Hindlimb muscle (tissue), 1 donor: Measurements from ENCODE around the gene CPOX. TPM values are rescaled to one million over a fixed set of nuclear protein-coding genes. Genes with fewer than 3 reads are reported as not detected.

ENCODE experiments used
- DNase-seq: peaks from one replicate; pipeline ENCODE4 v3.0.0-alpha.2; 2013
- polyA plus RNA-seq: library from polyadenylated mRNA; unstranded; fragments of 120-200 nt; gene quantifications from one replicate; pipeline ENCODE4 v1.2.1, GENCODE V29; 2013; ENCODE audit not compliant: insufficient read length

CPOX gene
- polyA plus RNA-seq, 1 donor, result 13.7 TPM

- DNase-seq, result no peak
Measured at GRCh38 chr3:98534168-98534567, 59.2 kb downstream of the CPOX start.

GRCh38 chr3:98532709-98533571 is 60.5 kb downstream of the CPOX start:
- no peak for DNase-seq

DNA sequence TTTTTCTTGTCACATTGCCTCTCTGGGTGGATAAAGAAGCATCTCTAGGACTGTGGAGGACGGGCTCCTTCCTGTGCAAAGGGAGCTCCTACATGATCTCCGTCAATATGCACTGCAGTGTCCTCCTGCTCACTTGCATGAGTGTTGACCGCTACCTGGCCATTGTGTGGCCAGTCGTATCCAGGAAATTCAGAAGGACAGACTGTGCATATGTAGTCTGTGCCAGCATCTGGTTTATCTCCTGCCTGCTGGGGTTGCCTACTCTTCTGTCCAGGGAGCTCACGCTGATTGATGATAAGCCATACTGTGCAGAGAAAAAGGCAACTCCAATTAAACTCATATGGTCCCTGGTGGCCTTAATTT is 61.2 kb downstream of the CPOX start:
- no peak for DNase-seq

- DNase-seq, result no peak
Measured at GRCh38 chr3:98531622-98532274, 61.7 kb downstream of the CPOX start, which contains the start of gene GPR15. GPR15 (plus strand) TSS chr3:98531978; CDS start chr3:98532034, 56 bp downstream.

DNA sequence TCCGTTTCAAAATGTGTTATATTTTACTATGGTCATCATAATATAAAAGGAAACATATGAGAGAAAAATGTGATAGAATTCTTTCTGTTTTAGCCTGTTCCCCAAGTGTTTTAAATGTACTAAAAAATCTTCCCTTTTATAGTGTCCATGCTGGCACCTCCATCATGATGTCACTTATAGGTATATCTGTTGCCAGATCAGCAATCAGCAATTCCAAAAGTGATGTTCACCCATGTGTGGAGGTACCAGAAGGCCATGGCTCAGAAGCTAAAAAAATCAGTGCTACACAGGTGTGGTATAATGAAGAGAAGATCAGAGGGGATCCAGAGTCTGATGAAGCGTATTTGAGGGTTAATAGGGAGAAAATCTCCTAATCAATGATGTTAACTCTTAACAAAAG is 62.7 kb downstream of the CPOX start:
- no peak for DNase-seq

GRCh38 chr3:98529856-98530459 is 63.5 kb downstream of the CPOX start:
- DNase-seq, result no peak

Other genes with a start within 250 kb of the CPOX start
- not detected for gene OR5K4, start 239.8 kb downstream of the CPOX start, polyA plus RNA-seq
- not detected for gene OR5K3, start 202.9 kb downstream of the CPOX start, polyA plus RNA-seq
- not detected for gene OR5K1, start 130.4 kb downstream of the CPOX start, polyA plus RNA-seq
- not detected for gene OR5K2, start 95.9 kb downstream of the CPOX start, polyA plus RNA-seq
- 76.8 TPM for gene CLDND1, start 70.7 kb downstream of the CPOX start, polyA plus RNA-seq
- not detected for gene GPR15, start 61.6 kb downstream of the CPOX start, polyA plus RNA-seq
- 5.7 TPM for gene ST3GAL6, start 169.7 kb upstream of the CPOX start, polyA plus RNA-seq